Measurements from ENCODE around the gene RRAS.

RRAS gene

GRCh38 chr19:49676784-49677230 lies 36.9 kb upstream of the RRAS start:
- DNase-seq: peak; percentile 100

GRCh38 chr19:49676136-49676783 lies 36.3 kb upstream of the RRAS start:
- DNase-seq: peak; percentile 97

- peak; percentile 68 for DNase-seq
These were observed 32.4 kb upstream of the RRAS start for GRCh38 chr19:49672131-49672919.

- no peak for DNase-seq
These were observed 29.6 kb upstream of the RRAS start for GRCh38 chr19:49669516-49669915.

GRCh38 chr19:49667473-49667872 lies 27.5 kb upstream of the RRAS start:
- no peak for DNase-seq

- no peak for DNase-seq
These were observed 26.1 kb upstream of the RRAS start for GRCh38 chr19:49666120-49666444.

- peak; percentile 61 for DNase-seq
These were observed 25.6 kb upstream of the RRAS start, which contains the start of the genes BCL2L12 and IRF3 for GRCh38 chr19:49665351-49666119. BCL2L12 (plus strand) TSS chr19:49665933; CDS start chr19:49666693, 760 bp downstream. IRF3 (minus strand) TSS chr19:49665857; CDS start chr19:49664838, 1,019 bp downstream.

GRCh38 chr19:49665036-49665350 lies 25.1 kb upstream of the RRAS start:
- DNase-seq: no peak

- peak; percentile 48 for DNase-seq
These were observed 24.5 kb upstream of the RRAS start for GRCh38 chr19:49664171-49665035.

- DNase-seq: no peak
These were observed 23.3 kb upstream of the RRAS start for GRCh38 chr19:49663224-49663623.

GRCh38 chr19:49662011-49662410 lies 22.1 kb upstream of the RRAS start:
- no peak for DNase-seq

- DNase-seq: no peak
These were observed 20.5 kb upstream of the RRAS start for GRCh38 chr19:49660338-49660961.

- DNase-seq: no peak
These were observed 18.9 kb upstream of the RRAS start for GRCh38 chr19:49658566-49659442.

GRCh38 chr19:49658139-49658517 lies 18.2 kb upstream of the RRAS start:
- no peak for DNase-seq

- DNase-seq: no peak
These were observed 17.7 kb upstream of the RRAS start for GRCh38 chr19:49657493-49658138.

- no peak for DNase-seq
These were observed 16.6 kb upstream of the RRAS start for GRCh38 chr19:49656456-49657109.

GRCh38 chr19:49655570-49656455 lies 15.9 kb upstream of the RRAS start:
- no peak for DNase-seq

GRCh38 chr19:49654581-49654980 lies 14.6 kb upstream of the RRAS start:
- no peak for DNase-seq

- no peak for DNase-seq
These were observed 13.5 kb upstream of the RRAS start for GRCh38 chr19:49653466-49653806.

Data from SHP77 treated with DMSO at 0.1 percent for 48 hours (cell line).